ENCODE measurements around the gene CT47C1. TPM values are rescaled to one million over a fixed set of nuclear protein-coding genes. Genes with fewer than 3 reads are reported as not detected.

Gene CT47C1
- total RNA-seq, 2 experiments from 2014 or later, result not detected

GRCh38 chrX:119042040-119042439 is 30.8 kb upstream of the CT47C1 start:
- Histone ChIP-seq H3K4me3 (ENCODE audit: low read depth, low read length, poor library complexity, severe bottlenecking) (no peak overlapping the region), H3K36me3 (ENCODE audit: insufficient read depth, low read length) (no peaks in the 10 kb centered on the region), H4K20me1 (ENCODE audit: insufficient read depth, low read length) (no peaks in the 10 kb centered on the region), H2AFZ (ENCODE audit: low read length) (no peak overlapping the region), H3K27ac (ENCODE audit: low read depth, low read length, poor library complexity, severe bottlenecking) (no peak overlapping the region), H3K4me2 (ENCODE audit: low read length) (no peak overlapping the region), H3K4me1 (ENCODE audit: insufficient read depth, low read length, poor library complexity, severe bottlenecking) (no peaks in the 10 kb centered on the region), H3K79me2 (ENCODE audit: insufficient read depth, low read depth, low read length) (no peaks in the 10 kb centered on the region), H3K9me2 (ENCODE audit: insufficient read depth, low read length) (no peaks in the 10 kb centered on the region), H3K9me3 (ENCODE audit: low read length) (no peaks in the 10 kb centered on the region)
- intact Hi-C loops (cut with micrococcal nuclease; ENCODE audit: unreplicated experiment), result no loop called here
- CTCF ChIA-PET (ENCODE audit: unreplicated experiment), result no interaction called here
- no peak for DNase-seq (ENCODE audit: low spot score)
- BruUV-seq (replicated peaks), result no TSS peak
- POLR2A ChIA-PET, result no interaction called here
- TF ChIP-seq CTCF (conservative IDR thresholded peaks at IDR 0.05; ENCODE audit: low read length) (no peak), EZH2phosphoT487 (IDR thresholded peaks at IDR 0.05; ENCODE audit: borderline replicate concordance, low read depth, low read length) (no peak)

- Histone ChIP-seq H3K27ac (ENCODE audit: low read depth, low read length, poor library complexity, severe bottlenecking) (no peak overlapping the region), H3K36me3 (ENCODE audit: insufficient read depth, low read length) (no peaks in the 10 kb centered on the region), H3K79me2 (ENCODE audit: insufficient read depth, low read depth, low read length) (no peaks in the 10 kb centered on the region), H4K20me1 (ENCODE audit: insufficient read depth, low read length) (no peaks in the 10 kb centered on the region), H3K9me2 (ENCODE audit: insufficient read depth, low read length) (no peaks in the 10 kb centered on the region), H2AFZ (ENCODE audit: low read length) (no peak overlapping the region), H3K9me3 (ENCODE audit: low read length) (no peaks in the 10 kb centered on the region), H3K4me3 (ENCODE audit: low read depth, low read length, poor library complexity, severe bottlenecking) (no peak overlapping the region), H3K4me1 (ENCODE audit: insufficient read depth, low read length, poor library complexity, severe bottlenecking) (no peaks in the 10 kb centered on the region), H3K4me2 (ENCODE audit: low read length) (no peak overlapping the region)
- DNase-seq (ENCODE audit: low spot score), result no peak
- intact Hi-C loops (cut with micrococcal nuclease; ENCODE audit: unreplicated experiment), result no loop called here
- CTCF ChIA-PET (ENCODE audit: unreplicated experiment), result no interaction called here
- no TSS peak for BruUV-seq (replicated peaks)
- no peak for TF ChIP-seq EZH2phosphoT487 (IDR thresholded peaks at IDR 0.05; ENCODE audit: borderline replicate concordance, low read depth, low read length)
- no peak for TF ChIP-seq CTCF (conservative IDR thresholded peaks at IDR 0.05; ENCODE audit: low read length)
- POLR2A ChIA-PET, result no interaction called here
Observed at GRCh38 chrX:119042996-119043395, 29.8 kb upstream of the CT47C1 start.

- DNase-seq (ENCODE audit: low spot score), result no peak
- TF ChIP-seq EZH2phosphoT487 (IDR thresholded peaks at IDR 0.05; ENCODE audit: borderline replicate concordance, low read depth, low read length) (no peak), CTCF (conservative IDR thresholded peaks at IDR 0.05; ENCODE audit: low read length) (no peak)
- H3K36me3 ChIP-seq (ENCODE audit: insufficient read depth, low read length), result no peaks in the 10 kb centered on the region
- H3K4me2 ChIP-seq (ENCODE audit: low read length), result no peak overlapping the region
- CTCF ChIA-PET (ENCODE audit: unreplicated experiment), result no interaction called here
- no TSS peak for BruUV-seq (replicated peaks)
- intact Hi-C loops (cut with micrococcal nuclease; ENCODE audit: unreplicated experiment), result no loop called here
- H3K9me3 ChIP-seq (ENCODE audit: low read length), result no peaks in the 10 kb centered on the region
- no peaks in the 10 kb centered on the region for H3K79me2 ChIP-seq (ENCODE audit: insufficient read depth, low read depth, low read length)
- H4K20me1 ChIP-seq (ENCODE audit: insufficient read depth, low read length), result no peaks in the 10 kb centered on the region
- no peaks in the 10 kb centered on the region for H3K9me2 ChIP-seq (ENCODE audit: insufficient read depth, low read length)
- H3K4me3 ChIP-seq (ENCODE audit: low read depth, low read length, poor library complexity, severe bottlenecking), result no peak overlapping the region
- POLR2A ChIA-PET, result no interaction called here
- H3K4me1 ChIP-seq (ENCODE audit: insufficient read depth, low read length, poor library complexity, severe bottlenecking), result no peaks in the 10 kb centered on the region
- H2AFZ ChIP-seq (ENCODE audit: low read length), result no peak overlapping the region
- H3K27ac ChIP-seq (ENCODE audit: low read depth, low read length, poor library complexity, severe bottlenecking), result no peak overlapping the region
Observed at GRCh38 chrX:119045884-119046283, 26.9 kb upstream of the CT47C1 start.

All from OCI-LY7 (cell line).